GM18498 (cell line): ENCODE measurements around the gene FHOD3.
"Not testable (repeated sequence)": the region's sequence is repeated elsewhere in the genome, so short reads cannot be mapped to it uniquely, and the experiment has no call there.

Source experiments
- ATAC-seq: cut with Tn5 transposase; IDR thresholded peaks from one replicate; pipeline ENCODE4 v1.9.1; 2021; ENCODE audit warnings: mild to moderate bottlenecking, moderate library complexity; ENCODE audit not compliant: unreplicated experiment

Gene FHOD3

GRCh38 chr18:36762965-36763364, 465.5 kb downstream of the FHOD3 start:
- not testable (repeated sequence) for ATAC-seq

GRCh38 chr18:36766836-36767235, 469.3 kb downstream of the FHOD3 start:
- ATAC-seq: no peak

DNA sequence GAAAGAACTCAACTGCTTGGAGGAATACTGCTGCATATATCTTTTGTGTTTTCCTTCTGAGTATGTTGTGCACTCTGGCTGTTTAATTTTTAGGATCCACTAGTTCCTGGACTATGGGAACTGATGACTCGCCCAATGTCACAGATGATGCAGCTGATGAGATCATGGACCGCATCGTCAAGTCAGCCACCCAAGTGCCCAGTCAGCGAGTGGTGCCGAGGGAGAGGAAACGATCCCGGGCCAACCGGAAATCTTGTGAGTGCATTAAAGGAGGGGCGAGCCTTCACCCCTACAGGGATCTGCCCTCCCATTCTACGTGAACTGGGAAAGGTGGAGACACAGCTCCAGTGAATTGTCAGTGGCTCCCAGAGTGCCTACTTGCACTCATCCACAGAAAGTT, 471.7 kb downstream of the FHOD3 start:
- no peak for ATAC-seq

DNA sequence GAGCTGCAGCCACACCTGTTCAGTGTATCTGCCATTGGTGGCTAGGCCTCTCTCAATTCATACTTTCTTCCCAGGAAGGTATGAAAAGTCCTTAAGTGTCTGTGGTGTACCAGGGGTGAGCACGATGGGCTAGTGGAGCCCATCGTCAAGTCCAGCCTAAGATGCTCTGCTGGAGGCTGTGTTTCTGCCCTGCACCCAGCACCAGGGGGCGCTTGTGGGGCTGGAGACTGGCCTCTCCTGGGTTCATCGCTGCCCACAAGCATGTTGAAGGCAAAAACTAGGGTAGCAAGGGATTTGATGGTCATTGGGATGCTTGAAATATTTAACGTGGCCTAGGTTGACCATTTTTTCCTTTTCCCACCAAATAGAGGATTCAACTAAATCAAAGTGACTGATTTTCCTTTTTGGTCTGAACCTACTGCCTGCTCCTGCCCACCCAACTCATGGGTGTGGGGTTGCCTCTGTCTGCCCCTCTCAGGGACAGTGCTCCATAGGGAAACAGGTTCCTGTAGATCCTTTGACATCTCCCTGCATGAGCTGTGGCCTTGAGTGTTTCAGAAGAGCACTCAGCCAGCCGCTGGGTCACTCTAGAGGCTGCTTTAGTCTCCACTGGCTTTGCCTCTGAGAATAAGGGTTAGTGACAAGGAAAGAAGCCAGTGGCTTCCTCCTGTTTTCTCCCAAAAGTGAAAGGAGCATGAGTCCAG, 472.2 kb downstream of the FHOD3 start:
- no peak for ATAC-seq

GRCh38 chr18:36770315-36770946, 472.9 kb downstream of the FHOD3 start:
- ATAC-seq: no peak

- ATAC-seq: no peak
Observed at GRCh38 chr18:36771245-36771644, 473.7 kb downstream of the FHOD3 start.

- ATAC-seq: no peak
Observed at GRCh38 chr18:36772241-36772723, 474.8 kb downstream of the FHOD3 start.

DNA sequence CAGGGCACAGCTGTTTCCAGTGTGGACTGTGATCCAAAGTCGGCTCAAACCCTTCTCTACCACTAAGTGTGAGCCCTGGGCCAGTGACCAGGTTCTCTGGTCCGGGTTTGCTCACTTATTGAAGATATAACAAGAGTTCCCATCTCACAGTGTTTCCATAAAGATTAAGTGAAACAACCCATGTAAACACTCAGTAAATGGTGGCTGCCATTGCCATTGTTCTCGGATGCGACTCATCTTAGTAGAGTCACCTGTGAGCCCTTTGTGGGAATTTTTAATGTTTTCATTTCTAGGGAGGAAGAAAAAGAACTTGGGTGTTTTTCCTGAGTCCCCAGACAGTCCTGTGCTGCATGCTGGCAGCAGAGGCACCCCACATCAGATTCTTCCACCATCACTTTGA, 477.9 kb downstream of the FHOD3 start:
- no peak for ATAC-seq

DNA sequence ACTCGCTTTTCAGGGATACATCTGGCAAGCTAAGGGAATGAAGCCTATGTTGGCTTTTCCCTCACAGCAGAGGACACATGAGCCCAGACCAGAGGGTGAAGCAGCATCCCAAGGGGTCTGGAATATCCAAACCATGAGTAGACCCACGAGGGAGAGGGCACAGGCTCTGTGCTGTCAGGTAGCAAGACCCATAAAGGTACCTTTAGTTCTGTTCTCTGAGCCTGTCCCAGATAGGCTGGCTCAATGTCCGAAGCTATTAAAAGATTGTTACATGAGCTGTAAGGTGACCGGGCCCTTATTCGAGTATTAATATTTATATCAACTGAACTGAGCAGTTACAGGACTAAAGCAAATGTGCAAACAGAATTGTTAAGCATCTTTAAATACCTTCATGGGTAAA, 479.1 kb downstream of the FHOD3 start:
- ATAC-seq: no peak

- no peak for ATAC-seq
Observed at GRCh38 chr18:36777566-36777965, 480.1 kb downstream of the FHOD3 start.

DNA sequence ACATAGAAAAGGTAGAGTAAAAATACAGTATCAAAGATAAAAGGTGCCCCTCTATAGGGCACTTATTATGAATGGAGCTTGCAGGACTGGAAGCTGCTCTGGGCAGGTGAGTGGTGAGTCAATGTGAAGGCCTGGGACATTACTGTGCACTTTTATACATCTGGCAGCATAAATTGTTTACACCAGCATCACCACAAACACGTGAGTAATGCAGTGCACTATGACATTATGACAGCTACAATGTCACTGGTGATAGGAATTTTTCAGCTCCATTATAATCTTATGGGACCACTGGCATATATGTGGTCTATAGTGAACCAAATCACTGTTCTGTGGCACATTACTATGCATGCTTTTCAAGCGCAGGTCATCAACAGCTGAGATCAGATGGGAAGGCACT, 483.2 kb downstream of the FHOD3 start:
- ATAC-seq: no peak

GRCh38 chr18:36782710-36783109, 485.2 kb downstream of the FHOD3 start:
- no peak for ATAC-seq

DNA sequence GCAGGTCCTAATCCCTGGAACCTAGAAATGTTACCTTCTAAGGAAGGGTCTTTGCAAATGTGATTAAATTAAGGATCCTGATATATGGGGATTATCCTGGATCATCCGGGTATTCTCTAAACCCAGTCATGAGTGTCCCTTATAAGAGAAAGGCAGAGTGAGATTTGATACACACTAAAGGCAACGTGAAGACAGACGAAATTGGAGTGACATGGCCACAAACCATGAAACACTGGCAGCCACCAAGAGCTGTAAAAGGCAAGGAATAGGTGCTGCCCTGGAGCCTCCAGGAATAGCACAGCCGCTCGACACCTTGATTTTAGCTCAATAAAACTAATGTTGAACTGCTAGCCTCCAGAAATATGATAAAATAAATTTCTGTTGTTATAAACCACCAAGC, 486.3 kb downstream of the FHOD3 start:
- no peak for ATAC-seq

GRCh38 chr18:36786686-36787085, 489.2 kb downstream of the FHOD3 start:
- ATAC-seq: no peak

DNA sequence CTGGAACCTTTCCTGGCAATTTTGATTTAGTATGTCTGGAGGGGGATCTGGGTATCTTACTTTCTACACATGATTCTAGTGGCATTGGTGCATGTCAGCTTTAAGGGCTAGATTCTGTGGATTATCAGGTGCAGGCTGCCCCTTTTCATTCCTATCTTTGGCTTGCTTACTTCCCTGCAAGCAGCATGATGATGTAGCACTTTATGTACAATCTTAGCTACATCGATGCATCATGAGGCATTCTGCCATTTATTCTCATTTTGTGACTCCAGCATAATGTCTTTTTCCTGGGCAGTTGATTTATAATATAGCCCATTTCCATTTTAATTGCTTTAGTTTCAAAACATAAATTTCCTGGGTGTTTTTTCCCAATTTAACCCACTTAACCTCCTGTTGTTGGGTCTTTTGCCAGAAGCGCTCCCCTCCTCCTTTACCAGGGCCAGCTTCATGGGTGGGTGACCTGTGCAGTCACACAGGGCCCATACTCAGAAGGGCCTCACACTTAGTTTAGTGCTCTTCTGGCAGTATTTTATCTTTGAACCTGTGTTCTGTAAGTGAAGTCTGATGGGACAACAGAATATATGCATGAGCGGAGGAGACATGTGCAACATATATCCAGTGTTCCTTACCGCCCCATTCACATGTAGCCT, 495.2 kb downstream of the FHOD3 start:
- no peak for ATAC-seq

- no peak for ATAC-seq
Observed at GRCh38 chr18:36798738-36799473, 501.4 kb downstream of the FHOD3 start.

- no peak for ATAC-seq
Observed at GRCh38 chr18:36805105-36805504, 507.6 kb downstream of the FHOD3 start.

GRCh38 chr18:36808681-36809080, 511.2 kb downstream of the FHOD3 start:
- ATAC-seq: no peak

GRCh38 chr18:36809590-36810381, 512.3 kb downstream of the FHOD3 start:
- peak; percentile 98 for ATAC-seq

- ATAC-seq: no peak
Observed at GRCh38 chr18:36811430-36811829, 513.9 kb downstream of the FHOD3 start.

DNA sequence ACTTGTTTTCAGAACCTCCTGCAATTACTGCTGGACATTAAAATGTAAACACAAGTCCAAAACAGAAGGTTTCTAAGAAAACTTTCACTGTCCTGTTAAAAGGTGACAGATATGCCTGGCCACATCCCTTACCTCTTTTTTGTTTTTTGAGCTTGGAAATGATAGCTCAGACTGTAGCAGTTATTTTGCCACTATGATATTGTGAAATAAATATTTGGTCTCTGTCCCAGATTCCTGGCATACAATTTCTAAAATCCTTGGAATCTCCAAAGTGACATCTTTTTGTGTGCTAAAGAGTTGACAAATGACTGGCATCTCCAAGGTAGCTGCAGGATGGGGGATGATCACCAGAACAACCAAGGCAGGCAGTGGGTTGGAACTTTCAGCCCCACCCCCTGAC, 514.4 kb downstream of the FHOD3 start:
- no peak for ATAC-seq
